GM23248 (cell line): ENCODE results near the gene MCTP2. TPM values are rescaled to one million over a fixed set of nuclear protein-coding genes. Genes with fewer than 3 reads are reported as not detected.

Experiments
- DNase-seq: peaks from one replicate; pipeline ENCODE4 v3.0.0-alpha.2; 2015
- H2AFZ ChIP-seq: fragments of 200-600 bp; sonication (generic); 2 replicates; pipeline ENCODE4 v1.6.1; 2016; ENCODE audit warnings: antibody characterized with exemption
- H3F3A ChIP-seq: fragments of 200-600 bp; sonication (generic); 2 replicates; pipeline ENCODE4 v1.6.1; 2016; ENCODE audit warnings: mild to moderate bottlenecking, antibody characterized with exemption, mixed run types; ENCODE audit not compliant: insufficient read depth
- H3K27ac ChIP-seq: fragments of 200-600 bp; sonication (generic); 2 replicates; pipeline ENCODE4 v1.5.1; 2016; ENCODE audit warnings: mild to moderate bottlenecking
- H3K27me3 ChIP-seq: fragments of 200-600 bp; sonication (generic); replicated peaks from 2 replicates; pipeline ENCODE4 v1.6.1; 2016; ENCODE audit warnings: mild to moderate bottlenecking; ENCODE audit not compliant: insufficient read depth
- H3K36me3 ChIP-seq: fragments of 200-600 bp; sonication (generic); 2 replicates; pipeline ENCODE4 v1.6.1; 2016; ENCODE audit warnings: low read depth, mild to moderate bottlenecking
- H3K4me1 ChIP-seq: fragments of 200-600 bp; sonication (generic); 2 replicates; pipeline ENCODE4 v1.6.1; 2016; ENCODE audit warnings: mild to moderate bottlenecking; ENCODE audit not compliant: insufficient read depth
- H3K4me2 ChIP-seq: fragments of 200-600 bp; sonication (generic); one replicate; pipeline ENCODE4 v1.6.1; 2016; ENCODE audit warnings: mild to moderate bottlenecking; ENCODE audit not compliant: unreplicated experiment
- H3K4me3 ChIP-seq: fragments of 200-600 bp; sonication (generic); 2 replicates; pipeline ENCODE4 v1.5.1; 2016; ENCODE audit warnings: mild to moderate bottlenecking
- H3K79me2 ChIP-seq: fragments of 200-600 bp; sonication (generic); 2 replicates; pipeline ENCODE4 v1.6.1; 2016; ENCODE audit warnings: mild to moderate bottlenecking; ENCODE audit not compliant: insufficient read depth
- H3K9ac ChIP-seq: fragments of 200-600 bp; sonication (generic); 2 replicates; pipeline ENCODE4 v1.6.1; 2016; ENCODE audit warnings: mild to moderate bottlenecking
- H3K9me2 ChIP-seq: fragments of 200-600 bp; sonication (generic); 2 replicates; pipeline ENCODE4 v1.6.1; 2016; ENCODE audit warnings: mixed run types, mild to moderate bottlenecking, moderate library complexity; ENCODE audit not compliant: insufficient read depth
- H3K9me3 ChIP-seq: fragments of 200-600 bp; sonication (generic); one replicate; pipeline ENCODE4 v1.6.1; 2017; ENCODE audit warnings: low read depth
- H4K20me1 ChIP-seq: fragments of 200-600 bp; sonication (generic); 2 replicates; pipeline ENCODE4 v1.6.0; 2016; ENCODE audit not compliant: insufficient read depth
- EZH2 ChIP-seq: fragments of 200-600 bp; sonication (generic); IDR thresholded peaks from 2 replicates; pipeline ENCODE4 v1.6.1; 2018; ENCODE audit warnings: antibody characterized with exemption, mild to moderate bottlenecking; ENCODE audit not compliant: insufficient read depth, poor library complexity, severe bottlenecking
- EZH2phosphoT487 ChIP-seq: fragments of 200-600 bp; sonication (generic); IDR thresholded peaks from 2 replicates; pipeline ENCODE4 v1.6.1; 2018; ENCODE audit warnings: antibody characterized with exemption, moderate library complexity, mild to moderate bottlenecking, low read depth; ENCODE audit not compliant: insufficient read depth
- WGBS, 2 experiments: methylation state at CpG; one replicate each; pipeline ENCODE4 v1.1.6; 2015 to 2017; ENCODE audit warnings: low lambda C conversion rate in 2 of 2, low coverage in 1 of 2; ENCODE audit errors: missing lambda C conversion rate in 2 of 2; 5-methylcytosine and 5-hydroxymethylcytosine counted together
- in situ Hi-C: fragments of 300-500 bp; cut with MboI; formaldehyde crosslinking; loops from 2 replicates; pipeline ENCODE4 v1.15.0; 2020
- polyA plus RNA-seq: library from polyadenylated mRNA; unstranded; fragments of >200 nt; fragmentation: Nextera tagmentation; extraction: Ambion mirVana; gene quantifications from 2 replicates; pipeline ENCODE4 v1.2.1, GENCODE V29; 2016
- total RNA-seq: library from RNA; depleted of rRNA; stranded (reverse); fragments of >200 nt; shearing (Covaris generic); gene quantifications from 2 replicates; pipeline ENCODE4 v1.2.3, GENCODE V29; 2014

Gene MCTP2
- total and polyA plus RNA-seq, 2 experiments from 2014 or later = 0.70 to 0.97 TPM

DNA sequence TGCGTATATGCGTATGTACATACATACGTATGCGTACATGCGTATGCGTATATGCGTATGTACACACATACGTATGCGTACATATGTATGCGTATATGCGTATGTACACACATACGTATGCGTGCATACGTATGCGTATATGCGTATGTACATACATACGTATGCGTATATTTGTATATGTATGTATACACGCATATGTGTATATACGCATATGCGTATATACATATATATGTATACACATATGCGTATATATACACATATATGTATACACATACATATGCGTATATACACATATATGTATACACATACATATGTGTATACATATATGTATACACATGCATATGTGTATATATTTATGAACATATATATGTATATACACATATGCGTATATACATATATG, 12.1 kb downstream of the MCTP2 start:
- no peak overlapping the region for H3K9ac ChIP-seq
- TF ChIP-seq EZH2 (no peak), EZH2phosphoT487 (no peak)
- in situ Hi-C loops = no loop called here
- no peaks in the 10 kb centered on the region for H3K79me2 ChIP-seq
- H3K27ac ChIP-seq = no peak overlapping the region
- no peaks in the 10 kb centered on the region for H3K36me3 ChIP-seq
- no peaks in the 10 kb centered on the region for H4K20me1 ChIP-seq
- H3K4me3 ChIP-seq = no peak overlapping the region
- no peak for DNase-seq
- no peak overlapping the region for H3K4me2 ChIP-seq
- H3K27me3 ChIP-seq = no peaks in the 10 kb centered on the region
- no peak overlapping the region for H2AFZ ChIP-seq
- no peaks in the 10 kb centered on the region for H3K4me1 ChIP-seq
- no peaks in the 10 kb centered on the region for H3K9me3 ChIP-seq
- 96 to 98% methylated on average over 14 to 24 of the region's 24 CpGs for WGBS, 2 experiments
- H3F3A ChIP-seq = peaks cover 6% of the 10 kb centered on the region
- no peaks in the 10 kb centered on the region for H3K9me2 ChIP-seq

DNA sequence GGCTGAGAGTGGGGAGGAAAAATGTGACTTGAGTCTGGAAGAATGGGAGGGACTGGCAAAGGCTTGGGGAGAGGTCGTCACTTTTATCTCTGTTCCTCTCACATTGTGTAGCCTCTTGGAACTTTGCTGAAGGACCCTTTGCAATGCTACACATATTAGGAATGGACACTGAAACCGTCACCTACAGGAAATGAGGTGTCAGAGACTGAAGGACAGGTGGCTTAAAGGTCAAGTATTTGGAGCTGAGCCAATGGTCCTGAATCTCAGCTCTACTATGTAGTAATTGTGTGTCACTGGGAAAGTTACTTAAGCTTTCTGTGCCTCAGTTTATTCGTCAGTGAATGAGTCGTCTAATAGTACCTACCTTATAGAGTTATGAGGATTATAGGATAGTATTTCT, 14.7 kb downstream of the MCTP2 start:
- WGBS, 2 experiments = 60 to 65% methylated on average over 4 of the region's 4 CpGs
- no peaks in the 10 kb centered on the region for H3K4me1 ChIP-seq

GRCh38 chr15:94247789-94248638, 16.7 kb downstream of the MCTP2 start:
- H3K9me3 ChIP-seq = no peaks in the 10 kb centered on the region
- TF ChIP-seq EZH2 (no peak), EZH2phosphoT487 (no peak)
- 49% methylated on average over 7 of the region's 7 CpGs for WGBS, 2 experiments
- no peaks in the 10 kb centered on the region for H3K4me1 ChIP-seq
- in situ Hi-C loops = no loop called here
- no peak for DNase-seq
- peaks cover 6% of the 10 kb centered on the region for H3F3A ChIP-seq
- no peaks in the 10 kb centered on the region for H3K9me2 ChIP-seq
- no peaks in the 10 kb centered on the region for H3K36me3 ChIP-seq
- no peak overlapping the region for H2AFZ ChIP-seq
- H3K4me3 ChIP-seq = no peak overlapping the region
- no peak overlapping the region for H3K4me2 ChIP-seq
- no peaks in the 10 kb centered on the region for H3K27me3 ChIP-seq
- no peaks in the 10 kb centered on the region for H4K20me1 ChIP-seq
- H3K9ac ChIP-seq = no peak overlapping the region
- H3K79me2 ChIP-seq = no peaks in the 10 kb centered on the region
- H3K27ac ChIP-seq = no peak overlapping the region

More for the DNA sequence above, 14.7 kb downstream of the MCTP2 start:
- Histone ChIP-seq H3K36me3 (no peaks in the 10 kb centered on the region), H4K20me1 (no peaks in the 10 kb centered on the region), H3K4me2 (no peak overlapping the region), H3K9ac (no peak overlapping the region), H2AFZ (no peak overlapping the region), H3K9me3 (no peaks in the 10 kb centered on the region), H3K79me2 (no peaks in the 10 kb centered on the region), H3K27ac (no peak overlapping the region), H3K27me3 (no peaks in the 10 kb centered on the region), H3F3A (peaks cover 6% of the 10 kb centered on the region), H3K9me2 (no peaks in the 10 kb centered on the region), H3K4me3 (no peak overlapping the region)
- TF ChIP-seq EZH2 = no peak
- TF ChIP-seq EZH2phosphoT487 = no peak
- in situ Hi-C loops = no loop called here
- DNase-seq = no peak

GRCh38 chr15:94250801-94251200, 19.4 kb downstream of the MCTP2 start:
- Histone ChIP-seq H3K27me3 (no peaks in the 10 kb centered on the region), H2AFZ (no peak overlapping the region), H3K9me3 (no peaks in the 10 kb centered on the region), H3K4me2 (no peak overlapping the region), H3F3A (no peaks in the 10 kb centered on the region), H3K79me2 (no peaks in the 10 kb centered on the region), H3K27ac (no peak overlapping the region), H3K36me3 (no peaks in the 10 kb centered on the region), H3K9ac (no peak overlapping the region), H3K4me3 (no peak overlapping the region), H4K20me1 (no peaks in the 10 kb centered on the region), H3K9me2 (no peaks in the 10 kb centered on the region), H3K4me1 (no peaks in the 10 kb centered on the region)
- 75 to 78% methylated on average over 2 of the region's 2 CpGs for WGBS, 2 experiments
- TF ChIP-seq EZH2phosphoT487 (no peak), EZH2 (no peak)
- DNase-seq = no peak
- in situ Hi-C loops = no loop called here
